Measurements from ENCODE around the gene SLC16A10. TPM values are rescaled to one million over a fixed set of nuclear protein-coding genes. Genes with fewer than 3 reads are reported as not detected.
"Not testable (repeated sequence)": the region's sequence is repeated elsewhere in the genome, so short reads cannot be mapped to it uniquely, and the experiment has no call there.

The SLC16A10 gene, protein sequence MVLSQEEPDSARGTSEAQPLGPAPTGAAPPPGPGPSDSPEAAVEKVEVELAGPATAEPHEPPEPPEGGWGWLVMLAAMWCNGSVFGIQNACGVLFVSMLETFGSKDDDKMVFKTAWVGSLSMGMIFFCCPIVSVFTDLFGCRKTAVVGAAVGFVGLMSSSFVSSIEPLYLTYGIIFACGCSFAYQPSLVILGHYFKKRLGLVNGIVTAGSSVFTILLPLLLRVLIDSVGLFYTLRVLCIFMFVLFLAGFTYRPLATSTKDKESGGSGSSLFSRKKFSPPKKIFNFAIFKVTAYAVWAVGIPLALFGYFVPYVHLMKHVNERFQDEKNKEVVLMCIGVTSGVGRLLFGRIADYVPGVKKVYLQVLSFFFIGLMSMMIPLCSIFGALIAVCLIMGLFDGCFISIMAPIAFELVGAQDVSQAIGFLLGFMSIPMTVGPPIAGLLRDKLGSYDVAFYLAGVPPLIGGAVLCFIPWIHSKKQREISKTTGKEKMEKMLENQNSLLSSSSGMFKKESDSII
- 0.14 and 0.74 TPM in 2 replicates for total RNA-seq (2014; rRNA removed; shearing (Covaris generic); ENCODE audit: low replicate concordance)

DNA sequence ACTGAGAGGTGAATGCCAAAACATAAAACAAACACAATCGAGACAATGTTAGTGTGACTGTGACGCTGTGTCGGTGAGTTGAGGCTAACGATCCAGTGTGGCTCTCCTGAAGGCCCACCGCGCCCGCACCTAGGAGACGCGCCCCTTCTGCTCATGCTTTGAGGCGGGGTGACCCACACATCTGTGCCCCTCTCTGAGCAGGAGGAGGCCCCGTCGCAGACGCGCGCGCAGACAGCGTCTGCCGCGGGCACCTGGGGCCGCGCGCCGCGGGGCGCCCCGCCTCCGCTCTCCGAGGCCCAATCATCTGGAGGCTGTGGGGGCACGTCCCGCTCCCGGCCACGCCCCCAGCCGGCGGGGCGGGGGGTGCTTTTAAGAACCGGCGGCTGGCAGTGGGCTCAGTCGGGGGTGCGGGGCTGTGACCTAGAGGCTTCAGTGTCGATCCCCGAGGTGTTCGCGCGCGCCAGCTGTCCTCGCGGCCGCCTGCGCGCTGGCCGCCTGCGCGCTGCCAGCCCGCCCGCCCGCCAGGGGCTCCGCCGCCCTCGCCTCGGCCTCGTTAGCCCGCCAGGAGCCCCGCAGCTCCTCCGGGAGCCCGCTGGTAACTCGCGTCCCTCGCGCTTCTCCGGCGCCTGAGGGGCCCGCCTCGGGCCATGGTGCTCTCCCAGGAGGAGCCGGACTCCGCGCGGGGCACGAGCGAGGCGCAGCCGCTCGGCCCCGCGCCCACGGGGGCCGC lies at the start of gene SLC16A10:
TSS of gene SLC16A10 (plus strand) at position 398 of the 730 bp plus-strand sequence. CDS start at position 648, 250 bp downstream.
- in situ Hi-C loops (cut with HindIII; ENCODE audit: low pct_unique_long_range_greater_than_20kb, low sequenced_read_pairs) = no loop called here
- DNase-seq (ENCODE audit: low read depth) = peak; percentile 58

DNA sequence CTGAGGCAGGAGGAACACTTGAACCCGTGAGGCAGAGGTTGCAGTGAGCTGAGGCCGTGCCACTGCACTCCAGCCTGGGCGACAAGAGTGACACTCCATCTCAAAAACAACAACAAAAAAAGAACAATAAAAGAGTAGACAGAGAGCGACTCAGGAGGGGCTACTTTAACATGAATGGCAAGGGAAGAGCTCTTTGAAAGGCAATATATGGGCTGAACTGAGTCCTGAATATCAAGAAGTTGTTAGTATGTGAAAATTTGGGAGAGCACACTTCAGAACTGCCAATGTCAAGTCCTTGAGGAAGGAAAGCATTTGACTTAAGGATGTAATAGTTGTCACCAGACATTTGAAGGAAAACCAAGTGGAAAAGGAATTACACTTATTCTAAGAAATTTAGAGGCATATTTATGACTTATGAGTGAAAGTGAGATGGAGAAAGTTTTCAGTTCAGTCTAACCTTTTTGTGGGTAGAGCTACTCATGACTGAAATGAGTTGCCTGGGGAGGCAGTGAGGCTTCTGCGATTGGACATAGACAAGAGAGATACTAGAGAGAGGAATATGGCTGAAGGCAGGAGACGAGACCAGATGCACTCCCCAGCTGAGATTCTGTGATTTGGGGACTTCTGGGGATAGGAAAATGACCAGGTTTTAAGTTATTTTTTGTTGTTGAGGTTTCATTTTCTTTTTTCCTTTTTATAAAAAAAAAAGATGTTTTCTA lies 48.6 kb upstream of the SLC16A10 start:
- no peak for DNase-seq (ENCODE audit: low read depth)
- in situ Hi-C loops (cut with HindIII; ENCODE audit: low pct_unique_long_range_greater_than_20kb, low sequenced_read_pairs) = no loop called here

DNA sequence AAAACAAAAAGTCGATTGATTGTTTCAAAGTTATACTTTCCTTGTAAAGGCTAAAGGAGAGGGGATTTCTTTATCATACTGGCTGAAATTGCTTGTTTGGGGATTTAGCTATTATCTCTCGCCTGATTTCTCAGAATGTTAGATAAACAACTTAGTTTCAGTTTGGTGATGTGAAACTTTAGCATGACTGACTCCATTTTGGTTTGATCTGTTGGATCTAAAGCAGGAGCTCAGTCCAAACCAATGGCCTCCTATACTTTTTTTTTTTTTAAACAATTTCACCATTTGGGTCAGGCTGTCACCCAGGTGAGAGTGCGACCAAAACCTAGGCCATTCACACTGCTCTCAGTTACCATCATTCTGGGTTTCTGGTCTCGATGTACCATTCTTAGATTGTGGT lies 45.4 kb upstream of the SLC16A10 start:
- in situ Hi-C loops (cut with HindIII; ENCODE audit: low pct_unique_long_range_greater_than_20kb, low sequenced_read_pairs) = no loop called here
- DNase-seq (ENCODE audit: low read depth) = no peak

DNA sequence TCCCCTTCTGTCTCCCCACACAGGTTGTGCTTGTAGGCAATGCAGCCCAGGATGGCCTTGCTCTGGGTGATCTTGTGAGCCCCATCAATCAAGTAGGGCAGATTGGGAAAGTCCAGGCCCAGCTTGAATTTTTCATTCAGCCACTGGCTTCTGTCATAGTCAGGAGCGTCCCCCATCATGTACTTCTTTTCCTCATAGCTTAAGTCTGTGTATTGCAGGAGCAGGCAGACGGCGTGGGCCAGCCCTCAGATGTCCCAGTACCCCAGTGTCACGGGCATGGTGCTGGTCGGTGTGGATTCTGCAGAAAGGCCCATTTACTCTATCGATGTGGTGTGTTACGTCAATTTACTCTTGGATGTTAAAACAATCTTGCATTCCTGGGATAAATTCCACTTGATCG lies 40.1 kb upstream of the SLC16A10 start:
- in situ Hi-C loops (cut with HindIII; ENCODE audit: low pct_unique_long_range_greater_than_20kb, low sequenced_read_pairs) = no loop called here
- DNase-seq (ENCODE audit: low read depth) = no peak

DNA sequence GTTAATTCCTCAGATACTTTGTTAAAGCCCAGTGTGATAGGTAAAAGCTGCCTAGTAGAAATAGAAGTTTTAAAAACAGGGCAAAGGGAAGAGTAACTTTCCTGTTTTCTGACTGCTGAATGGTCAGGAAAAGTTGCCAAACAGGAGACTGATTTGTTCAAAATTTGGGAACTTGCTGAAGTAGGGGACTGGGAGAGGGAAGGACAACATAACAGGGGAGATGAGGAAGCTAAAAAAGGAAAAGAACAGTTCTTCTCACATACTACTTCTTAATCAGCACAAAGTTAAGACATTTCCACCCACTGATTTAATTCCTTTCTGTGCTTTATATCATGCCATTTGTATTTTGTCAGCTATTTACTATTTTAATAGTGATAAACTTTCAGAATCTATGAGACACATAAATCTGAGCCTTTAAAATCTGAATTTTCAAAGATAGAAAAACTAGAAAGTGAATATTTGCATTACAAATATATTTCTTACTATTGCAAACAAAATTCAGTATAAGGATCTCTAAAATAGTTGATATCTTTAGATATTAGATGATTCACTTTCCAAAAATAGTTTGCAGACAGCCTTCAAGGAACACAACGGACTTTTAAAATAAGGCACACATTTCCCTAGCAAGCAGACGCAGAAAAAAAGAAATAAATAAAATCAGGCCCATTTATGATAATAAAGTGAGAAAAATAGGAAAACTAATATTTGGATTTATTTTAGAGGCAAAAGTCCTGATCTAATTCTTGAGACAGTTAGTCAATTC lies 36.9 kb upstream of the SLC16A10 start:
- no peak for DNase-seq (ENCODE audit: low read depth)
- in situ Hi-C loops (cut with HindIII; ENCODE audit: low pct_unique_long_range_greater_than_20kb, low sequenced_read_pairs) = no loop called here

DNA sequence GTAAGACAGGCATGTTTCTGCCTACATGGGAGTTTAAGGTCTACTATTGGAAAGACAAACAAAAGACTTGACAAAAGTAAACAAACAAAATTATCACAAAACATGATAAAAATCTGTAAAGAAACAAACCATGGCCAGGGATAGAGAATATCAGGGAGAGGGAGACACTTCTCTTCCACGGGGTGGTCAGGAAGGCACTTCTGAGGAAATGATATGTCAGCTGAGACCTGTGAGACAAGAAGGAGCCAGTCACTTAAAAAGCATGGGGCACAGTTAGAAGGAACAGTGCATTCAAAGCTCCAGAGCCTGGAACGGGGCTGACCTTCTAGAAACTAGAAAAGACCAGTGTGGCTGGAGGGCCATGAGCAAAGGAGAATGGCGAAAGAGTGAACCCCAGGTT lies 35.1 kb upstream of the SLC16A10 start:
- no peak for DNase-seq (ENCODE audit: low read depth)
- in situ Hi-C loops (cut with HindIII; ENCODE audit: low pct_unique_long_range_greater_than_20kb, low sequenced_read_pairs) = no loop called here

DNA sequence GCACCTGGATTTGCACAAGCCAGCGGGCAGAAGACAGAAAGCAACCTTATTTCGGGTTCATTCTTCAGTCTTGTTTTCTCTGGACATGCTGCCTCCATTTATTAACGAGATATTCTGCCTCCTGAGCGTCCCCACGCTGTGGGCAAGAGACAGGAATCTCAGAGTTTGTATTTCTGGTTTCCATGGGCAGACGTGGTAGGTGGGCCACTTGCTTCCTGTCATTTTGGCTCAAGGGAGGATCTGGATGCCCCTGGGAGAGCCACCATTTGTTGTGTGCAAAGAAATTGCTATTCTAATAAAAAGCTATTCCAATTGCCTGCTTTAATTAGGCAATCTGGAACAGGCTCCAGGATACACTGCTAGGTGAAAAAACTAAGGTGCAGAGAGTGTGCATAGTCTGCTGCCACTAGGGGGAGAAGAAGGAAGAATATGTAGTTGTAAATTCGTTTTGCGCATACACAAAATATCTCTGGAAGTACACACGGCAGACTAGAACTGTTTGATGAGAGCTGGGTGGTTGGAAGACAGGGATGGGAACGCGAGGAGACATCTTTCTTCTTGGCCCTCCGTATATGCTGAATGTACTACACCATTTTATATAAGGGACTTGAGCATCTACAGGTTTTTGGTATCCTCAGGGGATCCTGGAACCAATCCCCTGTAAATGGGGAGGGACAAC lies 30.1 kb upstream of the SLC16A10 start:
- peak; percentile 32 for DNase-seq (ENCODE audit: low read depth)
- in situ Hi-C loops (cut with HindIII; ENCODE audit: low pct_unique_long_range_greater_than_20kb, low sequenced_read_pairs) = no loop called here

DNA sequence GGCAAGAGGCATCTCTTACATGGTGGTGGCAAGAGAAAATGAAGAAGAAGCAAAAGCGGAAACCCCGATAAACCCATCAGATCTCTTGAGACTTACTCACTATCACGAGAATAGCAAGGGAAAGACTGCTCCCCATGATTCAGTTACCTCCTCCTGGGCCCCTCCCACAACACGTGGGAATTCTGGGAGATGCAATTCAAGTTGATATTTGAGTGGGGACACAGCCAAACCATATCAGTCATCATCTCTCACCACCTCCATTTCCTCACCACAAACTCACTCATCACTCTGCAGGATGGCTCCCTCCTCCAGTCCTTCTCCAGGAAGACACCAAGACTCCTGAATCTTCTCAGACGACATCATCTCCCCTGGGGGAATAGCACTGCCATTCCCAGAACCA lies 25.8 kb upstream of the SLC16A10 start:
- in situ Hi-C loops (cut with HindIII; ENCODE audit: low pct_unique_long_range_greater_than_20kb, low sequenced_read_pairs) = no loop called here
- DNase-seq (ENCODE audit: low read depth) = peak; percentile 2

DNA sequence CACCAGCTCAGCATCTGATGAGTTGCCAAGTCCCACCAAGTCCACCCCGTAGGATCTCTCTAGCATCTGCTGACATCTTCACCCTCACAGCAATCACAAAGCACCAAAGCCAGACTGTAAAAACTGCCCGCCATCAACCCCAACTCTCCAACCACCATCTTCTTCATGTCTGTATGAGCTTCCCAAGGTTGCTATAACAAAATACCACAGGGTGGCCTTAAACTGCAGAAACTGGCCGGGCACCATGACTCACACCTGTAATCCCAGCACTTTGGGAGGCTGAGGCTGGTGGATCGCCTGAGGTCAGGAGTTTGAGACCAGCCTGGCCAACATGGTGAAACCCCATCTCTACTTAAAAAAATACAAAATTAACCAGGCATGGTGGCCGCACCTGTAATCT lies 25.3 kb upstream of the SLC16A10 start:
- in situ Hi-C loops (cut with HindIII; ENCODE audit: low pct_unique_long_range_greater_than_20kb, low sequenced_read_pairs); DNase-seq (ENCODE audit: low read depth): not testable (repeated sequence)

DNA sequence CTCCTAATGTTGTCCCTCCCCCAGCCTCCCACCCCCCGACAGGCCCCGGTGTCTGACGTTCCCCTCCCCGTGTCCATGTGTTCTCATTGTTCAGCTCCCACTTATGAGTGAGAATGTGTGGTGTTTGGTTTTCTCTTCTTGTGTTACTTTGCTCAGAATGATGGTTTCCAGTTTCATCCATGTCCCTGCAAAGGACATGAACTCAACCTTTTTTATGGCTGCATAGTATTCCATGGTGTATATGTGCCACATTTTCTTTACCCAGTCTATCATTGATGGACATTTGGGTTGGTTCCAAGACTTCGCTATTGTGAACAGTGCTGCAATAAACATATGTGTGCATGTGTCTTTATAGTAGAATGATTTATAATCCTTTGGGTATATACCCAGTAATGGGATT lies 24.4 kb upstream of the SLC16A10 start:
- DNase-seq (ENCODE audit: low read depth); in situ Hi-C loops (cut with HindIII; ENCODE audit: low pct_unique_long_range_greater_than_20kb, low sequenced_read_pairs): not testable (repeated sequence)

DNA sequence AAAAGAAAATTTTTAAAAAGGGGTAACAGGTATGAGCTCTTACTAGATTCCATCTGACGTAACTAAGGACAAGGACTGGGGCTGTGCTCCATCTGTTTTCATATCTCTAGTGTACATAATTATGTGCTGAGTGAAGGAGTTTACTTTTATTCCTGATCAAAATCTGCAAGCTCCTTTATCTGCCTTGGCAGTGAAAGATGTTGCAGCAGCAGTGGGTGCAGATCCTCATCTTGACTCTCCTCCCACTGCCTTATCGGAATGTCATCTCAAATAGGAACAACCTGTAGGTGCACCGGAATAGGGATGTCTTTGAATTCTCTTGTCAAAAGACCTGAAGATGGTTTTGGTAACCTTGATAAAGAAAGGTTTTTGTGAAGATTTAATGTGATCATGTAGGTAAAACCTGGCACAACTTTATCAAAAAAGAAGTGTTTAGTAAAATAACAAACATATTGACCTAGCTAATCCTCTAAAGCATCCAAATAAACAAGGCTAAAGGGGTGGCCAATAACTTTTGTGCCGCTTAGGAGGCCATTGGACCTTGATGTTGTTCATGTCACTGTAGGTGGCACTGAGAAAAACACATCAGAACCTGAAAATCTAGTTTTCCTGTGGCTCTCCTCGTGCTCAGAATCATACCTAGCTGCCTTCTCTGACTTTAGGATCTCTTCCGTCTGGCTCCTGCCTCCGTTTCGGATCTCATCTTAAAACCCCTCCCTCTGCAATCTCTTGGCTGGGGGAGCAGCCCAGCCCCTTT lies 19.0 kb upstream of the SLC16A10 start:
- in situ Hi-C loops (cut with HindIII; ENCODE audit: low pct_unique_long_range_greater_than_20kb, low sequenced_read_pairs) = no loop called here
- DNase-seq (ENCODE audit: low read depth) = no peak

DNA sequence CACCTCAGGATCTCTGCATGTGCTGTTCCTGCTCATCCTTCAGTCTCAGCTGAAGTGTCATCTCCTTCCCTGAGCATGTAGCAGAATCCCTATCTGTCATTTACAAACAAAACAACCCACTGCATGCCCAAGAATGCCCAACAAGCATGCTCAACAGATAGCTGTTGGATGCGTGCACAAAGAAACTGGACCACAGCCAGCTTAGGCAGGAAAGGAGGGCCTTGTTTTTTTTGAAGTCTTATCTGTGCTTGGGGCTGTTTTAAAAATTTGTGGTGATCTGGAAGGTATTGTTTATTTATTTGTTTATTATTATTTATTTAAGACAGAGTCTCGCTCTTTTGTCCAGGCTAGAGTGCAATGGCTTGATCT lies 18.5 kb upstream of the SLC16A10 start:
- DNase-seq (ENCODE audit: low read depth) = no peak
- in situ Hi-C loops (cut with HindIII; ENCODE audit: low pct_unique_long_range_greater_than_20kb, low sequenced_read_pairs) = no loop called here

DNA sequence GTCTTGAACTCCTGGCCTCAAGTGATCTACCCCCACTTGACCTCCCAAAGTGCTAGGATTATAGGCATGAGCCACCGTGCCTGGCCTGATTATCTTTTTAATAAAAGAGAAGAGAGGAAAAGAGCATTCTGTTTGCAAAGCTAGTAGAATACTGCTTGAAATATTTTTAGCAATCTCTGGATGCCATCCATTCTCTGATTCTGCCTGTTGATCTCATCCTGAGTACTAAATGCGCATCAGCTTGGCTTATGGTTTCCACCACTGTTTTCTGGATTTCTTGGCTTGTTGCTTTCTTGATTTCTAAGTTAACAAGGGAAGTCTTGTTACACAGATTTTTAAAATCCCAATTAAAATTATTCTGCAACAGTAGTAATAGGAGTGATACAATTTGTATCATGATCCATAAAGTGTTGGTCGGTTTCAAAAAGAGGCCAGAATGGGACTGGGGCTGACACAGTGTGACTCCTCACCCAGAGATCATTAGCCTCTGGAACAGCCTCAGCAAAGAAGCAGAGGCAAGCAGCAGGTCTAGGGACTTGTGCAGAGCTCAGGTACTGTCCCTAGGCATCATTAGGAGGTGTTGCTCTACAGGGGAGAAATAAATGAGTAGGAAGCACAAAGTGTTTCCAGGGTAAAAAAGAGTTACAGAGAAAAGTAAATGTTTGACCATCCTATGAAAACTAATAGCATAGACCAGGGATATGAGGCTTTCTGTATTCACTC lies 17.8 kb upstream of the SLC16A10 start:
- in situ Hi-C loops (cut with HindIII; ENCODE audit: low pct_unique_long_range_greater_than_20kb, low sequenced_read_pairs) = no loop called here
- no peak for DNase-seq (ENCODE audit: low read depth)

DNA sequence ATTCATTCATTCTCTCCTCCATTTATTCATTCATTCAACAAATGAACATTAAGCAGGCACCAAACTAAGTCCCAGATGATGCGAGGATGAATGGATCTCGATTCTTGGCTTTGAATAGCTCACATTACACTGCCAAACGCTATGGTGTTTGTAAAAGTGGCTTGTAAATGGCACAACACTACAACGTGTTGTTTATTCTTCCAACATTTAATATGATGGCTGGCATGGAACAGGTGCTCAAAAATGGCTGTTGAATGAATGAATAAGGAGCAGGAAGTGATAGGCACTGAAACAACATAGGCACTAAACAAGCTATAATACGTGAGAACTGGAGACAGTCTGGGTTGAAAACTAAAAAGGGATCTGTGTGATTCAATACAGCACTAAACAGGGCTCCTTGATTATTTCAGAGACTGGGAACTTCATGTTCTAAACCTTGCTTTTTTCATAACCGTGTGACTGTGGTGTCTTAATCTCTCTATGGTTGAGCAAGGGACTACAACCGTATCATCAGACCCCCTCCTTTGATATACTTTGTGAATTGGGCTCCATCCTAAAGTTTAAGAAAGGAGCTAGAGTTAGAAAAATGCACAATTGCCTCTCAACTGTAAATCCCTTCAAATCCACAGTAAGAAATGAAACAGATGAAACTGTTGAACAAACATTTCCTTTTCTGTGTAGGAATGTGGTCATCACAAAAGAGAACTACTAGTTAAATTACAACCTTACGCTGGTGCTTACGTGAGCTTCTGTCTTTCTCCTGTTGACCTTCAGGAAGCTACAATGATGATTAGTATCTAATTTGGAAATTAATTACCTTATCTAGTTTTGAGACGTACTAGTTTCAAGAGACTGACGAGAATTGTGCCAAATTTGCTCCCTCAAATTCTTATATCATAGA lies 16.9 kb upstream of the SLC16A10 start:
- DNase-seq (ENCODE audit: low read depth) = no peak
- in situ Hi-C loops (cut with HindIII; ENCODE audit: low pct_unique_long_range_greater_than_20kb, low sequenced_read_pairs) = no loop called here

DNA sequence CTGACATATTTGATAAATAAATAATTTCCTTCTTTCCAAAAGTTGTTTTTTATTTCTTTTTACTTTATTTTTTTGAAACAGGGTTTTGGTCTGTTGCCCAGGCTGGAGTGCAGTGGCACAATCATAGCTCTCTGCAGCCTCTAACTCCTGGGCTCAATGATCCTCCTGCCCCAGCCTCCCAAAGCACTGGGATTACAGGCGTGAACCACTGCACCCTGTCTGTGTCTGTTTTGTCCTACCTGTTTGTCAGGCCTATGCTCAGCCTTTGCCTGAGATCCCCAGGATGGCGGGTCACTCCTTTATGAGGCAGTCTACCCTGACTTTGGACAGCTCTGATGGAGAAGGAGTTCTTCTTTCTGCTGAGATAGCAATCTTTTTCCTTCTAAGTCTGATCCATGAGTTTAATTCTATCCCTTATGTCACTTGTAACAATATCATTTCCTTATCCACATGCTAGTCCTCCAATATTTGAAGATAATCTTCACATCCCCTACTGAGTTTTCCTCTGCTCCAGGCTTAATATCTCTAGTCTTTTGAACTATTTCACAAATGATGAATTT lies 14.4 kb upstream of the SLC16A10 start:
- in situ Hi-C loops (cut with HindIII; ENCODE audit: low pct_unique_long_range_greater_than_20kb, low sequenced_read_pairs) = no loop called here

More for the DNA sequence above, 14.4 kb upstream of the SLC16A10 start:
- no peak for DNase-seq (ENCODE audit: low read depth)

Measured in Caki2 (cell line).